Measurements from ENCODE around the gene CPEB4. TPM values are rescaled to one million over a fixed set of nuclear protein-coding genes. Genes with fewer than 3 reads are reported as not detected.

Gene CPEB4
- total RNA-seq, 1 experiment from 2014 or later: 27.7 TPM

DNA sequence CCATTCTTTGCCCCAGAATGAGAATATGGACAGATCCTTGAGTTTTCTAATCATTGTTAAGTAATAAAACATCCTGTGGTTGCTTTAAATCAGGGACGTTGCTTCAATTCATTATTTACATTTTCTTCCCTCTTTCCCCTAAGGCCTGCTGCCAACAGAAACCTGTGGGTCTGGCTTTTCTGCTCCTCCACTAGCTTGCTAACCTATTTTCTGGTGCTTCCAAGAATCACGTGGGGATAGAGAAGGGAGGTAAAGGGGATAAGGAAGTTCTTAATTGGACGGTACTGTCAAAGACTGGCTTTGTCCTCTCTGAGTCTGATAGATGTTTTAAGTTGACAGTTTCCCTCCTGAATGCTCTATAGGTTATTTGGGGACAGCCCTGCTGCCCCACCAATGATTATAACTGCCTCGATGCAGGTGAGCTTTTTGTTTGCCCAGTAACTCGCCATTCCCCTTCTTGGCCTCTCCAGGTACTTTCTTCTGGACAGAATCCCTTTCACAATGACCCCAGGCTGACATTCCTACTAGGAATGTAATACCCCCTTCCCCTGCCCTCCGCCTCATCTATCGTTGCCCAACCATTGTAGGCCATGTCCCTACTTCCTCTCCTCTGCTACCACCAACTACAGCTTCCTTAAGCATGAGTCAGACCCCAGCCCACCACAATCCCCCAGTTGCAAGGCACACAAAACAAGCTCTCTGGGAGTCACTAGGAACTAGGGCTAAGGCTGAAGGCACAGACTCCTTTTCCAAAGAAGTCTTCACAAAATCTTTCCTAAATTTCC is 19.9 kb upstream of the CPEB4 start:
- ChIA-PET POLR2A (no interaction called here), CTCF (no interaction called here)
- no peak for DNase-seq (ENCODE audit: low read depth, low spot score)
- intact Hi-C loops (cut with micrococcal nuclease; ENCODE audit: unreplicated experiment) (no loop called here), in situ Hi-C loops (cut with HindIII; ENCODE audit: low pct_unique_long_range_greater_than_20kb, low sequenced_read_pairs) (no loop called here)
- no peak for ATAC-seq
- Histone ChIP-seq H3K4me1 (ENCODE audit: control insufficient read depth, insufficient read depth, low read length) (no peaks in the 10 kb centered on the region), H3K4me3 (ENCODE audit: low read depth in 2 of 2, low read length in 2 of 2) (no peak overlapping the region), H3K27ac (ENCODE audit: low read length) (no peak overlapping the region), H3K36me3 (ENCODE audit: control insufficient read depth, insufficient read depth, low read length) (no peaks in the 10 kb centered on the region), H3K9me3 (ENCODE audit: control insufficient read depth, insufficient read depth, low read depth, low read length) (no peaks in the 10 kb centered on the region), H3K27me3 (ENCODE audit: control insufficient read depth, insufficient read depth, low read length) (no peaks in the 10 kb centered on the region)
- TF ChIP-seq REST (IDR thresholded peaks at IDR 0.05; ENCODE audit: insufficient read depth in 1 of 2, low read depth in 2 of 2, low read length in 1 of 2): no peak
- no peak for TF ChIP-seq TCF7L2 (IDR thresholded peaks at IDR 0.05; ENCODE audit: low read depth, low read length)
- no peak for TF ChIP-seq POLR2AphosphoS5 (IDR thresholded peaks at IDR 0.05; ENCODE audit: low read depth, low read length)
- no peak for TF ChIP-seq CTCF (IDR thresholded peaks at IDR 0.05)
- no peak for TF ChIP-seq SIN3A (IDR thresholded peaks at IDR 0.05; ENCODE audit: borderline replicate concordance, insufficient read depth, low read depth, low read length)
- BruUV-seq (replicated peaks): no TSS peak

- Histone ChIP-seq H3K4me1 (ENCODE audit: control insufficient read depth, insufficient read depth, low read length) (no peaks in the 10 kb centered on the region), H3K27me3 (ENCODE audit: control insufficient read depth, insufficient read depth, low read length) (no peaks in the 10 kb centered on the region), H3K27ac (ENCODE audit: low read length) (no peak overlapping the region), H3K9me3 (ENCODE audit: control insufficient read depth, insufficient read depth, low read depth, low read length) (no peaks in the 10 kb centered on the region), H3K36me3 (ENCODE audit: control insufficient read depth, insufficient read depth, low read length) (no peaks in the 10 kb centered on the region), H3K4me3 (ENCODE audit: low read depth in 2 of 2, low read length in 2 of 2) (no peak overlapping the region)
- DNase-seq (ENCODE audit: low read depth, low spot score): no peak
- intact Hi-C loops (cut with micrococcal nuclease; ENCODE audit: unreplicated experiment): no loop called here
- ATAC-seq: no peak
- TF ChIP-seq CTCF (IDR thresholded peaks at IDR 0.05) (no peak), REST (IDR thresholded peaks at IDR 0.05; ENCODE audit: insufficient read depth in 1 of 2, low read depth in 2 of 2, low read length in 1 of 2) (no peak), SIN3A (IDR thresholded peaks at IDR 0.05; ENCODE audit: borderline replicate concordance, insufficient read depth, low read depth, low read length) (no peak), POLR2AphosphoS5 (IDR thresholded peaks at IDR 0.05; ENCODE audit: low read depth, low read length) (no peak)
- BruUV-seq (replicated peaks): no TSS peak
- ChIA-PET CTCF (no interaction called here), POLR2A (no interaction called here)
- in situ Hi-C loops (cut with HindIII; ENCODE audit: low pct_unique_long_range_greater_than_20kb, low sequenced_read_pairs): no loop called here
Measured at GRCh38 chr5:173869316-173869715, 18.8 kb upstream of the CPEB4 start.

Measured in Panc1 (cell line).